Caco-2 (cell line): ENCODE data around the gene BCL2L14. TPM values are rescaled to one million over a fixed set of nuclear protein-coding genes. Genes with fewer than 3 reads are reported as not detected.

Experiments used
- BruUV-seq: library from RNA; stranded (reverse); fragments of 400-500 nt; replicated peaks from 2 replicates; lab custom pipeline; 2021; lab: Mats Ljungman, UMichigan
- CTCF ChIA-PET: fragments of 300-600 bp; sonication (Branson Sonifier 250); formaldehyde crosslinking; loops from one replicate; lab custom pipeline; 2022; ENCODE audit warnings: antibody characterized with exemption; lab: Charles Lee
- POLR2A ChIA-PET: fragments of 300-600 bp; sonication (Branson Sonifier 250); formaldehyde crosslinking; loops from one replicate; lab custom pipeline; 2022; ENCODE audit warnings: antibody characterized with exemption; lab: Charles Lee
- DNase-seq, 2 experiments: peaks; one replicate each; pipeline versions ENCODE4 v3.0.0 to v3.0.0-alpha.2; 2020 to 2022
- H3K27me3 ChIP-seq: replicated peaks from 2 replicates; pipeline ENCODE4 v1.6.0; 2011; ENCODE audit warnings: low read length; ENCODE audit not compliant: control insufficient read depth, insufficient read depth
- H3K36me3 ChIP-seq: 2 replicates; pipeline ENCODE4 v1.5.1; 2011; ENCODE audit warnings: low read length; ENCODE audit not compliant: control insufficient read depth, insufficient read depth
- H3K4me1 ChIP-seq: fragments of 250-450 bp; sonication (Bioruptor Pico); 2 replicates; pipeline ENCODE4 v1.5.1; 2020; ENCODE audit warnings: mild to moderate bottlenecking
- H3K4me3 ChIP-seq: 2 replicates; pipeline ENCODE4 v1.5.1; 2011; ENCODE audit warnings: low read depth, mild to moderate bottlenecking, control low read depth, low read length
- H3K9me3 ChIP-seq: fragments of 250-450 bp; sonication (Bioruptor Pico); 2 replicates; pipeline ENCODE4 v1.5.1; 2020; ENCODE audit warnings: mild to moderate bottlenecking, moderate library complexity
- H3K27ac Mint-ChIP-seq: one replicate; pipeline ENCODE4 v1.8.0; 2022; ENCODE audit warnings: mixed read lengths; ENCODE audit not compliant: unreplicated experiment
- H3K27me3 Mint-ChIP-seq: one replicate; pipeline ENCODE4 v1.8.0; 2022; ENCODE audit warnings: mixed read lengths; ENCODE audit not compliant: insufficient read depth, unreplicated experiment
- H3K36me3 Mint-ChIP-seq: one replicate; pipeline ENCODE4 v1.8.0; 2022; ENCODE audit warnings: mild to moderate bottlenecking, mixed read lengths; ENCODE audit not compliant: insufficient read depth, unreplicated experiment
- H3K4me1 Mint-ChIP-seq: one replicate; pipeline ENCODE4 v1.8.0; 2022; ENCODE audit warnings: low read depth, mixed read lengths; ENCODE audit not compliant: unreplicated experiment
- H3K4me3 Mint-ChIP-seq: one replicate; pipeline ENCODE4 v1.8.0; 2022; ENCODE audit warnings: mild to moderate bottlenecking, moderate library complexity, mixed read lengths; ENCODE audit not compliant: unreplicated experiment
- H3K9me3 Mint-ChIP-seq: one replicate; pipeline ENCODE4 v1.8.0; 2022; ENCODE audit warnings: mixed read lengths; ENCODE audit not compliant: unreplicated experiment
- CTCF ChIP-seq, 2 experiments: fragments of 200-600 bp in 1 of 2; IDR thresholded peaks; 1 replicate in 1 of 2; 2 replicates in 1 of 2; pipeline versions ENCODE4 v1.5.1 to v1.8.0; 2011 to 2022; ENCODE audit warnings: antibody characterized with exemption in 1 of 2, control low read depth in 1 of 2, inconsistent platforms in 1 of 2, low read depth in 1 of 2, low read length in 1 of 2, mild to moderate bottlenecking in 1 of 2, moderate library complexity in 1 of 2; ENCODE audit not compliant: insufficient read depth in 1 of 2, severe bottlenecking in 1 of 2, unreplicated experiment in 1 of 2
- intact Hi-C: fragments of 100-400 bp; cut with micrococcal nuclease; formaldehyde crosslinking; loops from one replicate; pipeline ENCODE4 v1.10.0; 2022; ENCODE audit not compliant: unreplicated experiment
- total RNA-seq: library from RNA; stranded (reverse); gene quantifications from 2 replicates; pipeline ENCODE4 v1.2.3, GENCODE V29; 2022

BCL2L14 gene
- total RNA-seq, 1 experiment from 2014 or later: 5.9 TPM

- Mint-ChIP-seq H3K27ac (peak overlapping the region; percentile 1), H3K4me3 (no peak overlapping the region), H3K9me3 (no peaks in the 10 kb centered on the region), H3K27me3 (no peaks in the 10 kb centered on the region), H3K4me1 (peaks cover 24% of the 10 kb centered on the region), H3K36me3 (no peaks in the 10 kb centered on the region)
- Histone ChIP-seq H3K27me3 (no peaks in the 10 kb centered on the region), H3K4me3 (no peak overlapping the region), H3K9me3 (no peaks in the 10 kb centered on the region), H3K4me1 (peaks cover 15% of the 10 kb centered on the region), H3K36me3 (0 out of 2 replicates have a peak, but pooled peaks cover 3% of the 10 kb centered on the region)
- CTCF ChIA-PET: interaction anchor here (0.6 kb wide), 1 partner anchor 533 kb away, joined by 3 read pairs; no protein-coding TSS in a partner anchor
- POLR2A ChIA-PET: interaction anchor here (1.0 kb wide), 1 partner anchor 54 kb away, joined by 3 read pairs; no protein-coding TSS in a partner anchor
- no TSS peak for BruUV-seq
- intact Hi-C loops: no loop called here
- no peak for TF ChIP-seq CTCF (IDR thresholded peaks at IDR 0.05; ENCODE audit: insufficient read depth in 1 of 2, low read depth in 1 of 2, low read length in 1 of 2, severe bottlenecking in 1 of 2, unreplicated experiment in 1 of 2)
- no peak for DNase-seq
Observed at GRCh38 chr12:12086973-12087692, 16.4 kb downstream of the BCL2L14 start.

GRCh38 chr12:12087693-12088034 lies 16.9 kb downstream of the BCL2L14 start:
- Mint-ChIP-seq H3K27me3 (no peaks in the 10 kb centered on the region), H3K4me3 (no peak overlapping the region), H3K36me3 (no peaks in the 10 kb centered on the region), H3K4me1 (peaks cover 22% of the 10 kb centered on the region), H3K9me3 (no peaks in the 10 kb centered on the region), H3K27ac (peak overlapping the region; percentile 1)
- H3K27me3 ChIP-seq: no peaks in the 10 kb centered on the region
- 0 out of 2 replicates have a peak, but pooled peaks cover 3% of the 10 kb centered on the region for H3K36me3 ChIP-seq
- TF ChIP-seq CTCF (IDR thresholded peaks at IDR 0.05; ENCODE audit: insufficient read depth in 1 of 2, low read depth in 1 of 2, low read length in 1 of 2, severe bottlenecking in 1 of 2, unreplicated experiment in 1 of 2): no peak
- no peak overlapping the region for H3K4me3 ChIP-seq
- CTCF ChIA-PET: interaction anchor here (0.6 kb wide), 1 partner anchor 533 kb away, joined by 3 read pairs; no protein-coding TSS in a partner anchor
- H3K4me1 ChIP-seq: peaks cover 11% of the 10 kb centered on the region; the same call in 1 of the 2 replicates
- intact Hi-C loops: no loop called here
- DNase-seq: no peak
- H3K9me3 ChIP-seq: no peaks in the 10 kb centered on the region
- BruUV-seq: no TSS peak
- POLR2A ChIA-PET: no interaction called here

- no peak overlapping the region for H3K4me3 Mint-ChIP-seq
- peak overlapping the region; percentile 1 for H3K27ac Mint-ChIP-seq
- H3K4me1 ChIP-seq: peaks cover 11% of the 10 kb centered on the region; the same call in 1 of the 2 replicates
- no peak overlapping the region for H3K4me3 ChIP-seq
- H3K4me1 Mint-ChIP-seq: peaks cover 23% of the 10 kb centered on the region
- ChIA-PET CTCF (no interaction called here), POLR2A (no interaction called here)
- H3K36me3 ChIP-seq: 0 out of 2 replicates have a peak, but pooled peaks cover 3% of the 10 kb centered on the region
- DNase-seq: peak in 1 of 2 experiments; percentile 33
- no peaks in the 10 kb centered on the region for H3K27me3 Mint-ChIP-seq
- H3K9me3 Mint-ChIP-seq: no peaks in the 10 kb centered on the region
- no TSS peak for BruUV-seq
- TF ChIP-seq CTCF (IDR thresholded peaks at IDR 0.05; ENCODE audit: insufficient read depth in 1 of 2, low read depth in 1 of 2, low read length in 1 of 2, severe bottlenecking in 1 of 2, unreplicated experiment in 1 of 2): no peak
- H3K9me3 ChIP-seq: no peaks in the 10 kb centered on the region
- no peaks in the 10 kb centered on the region for H3K36me3 Mint-ChIP-seq
- intact Hi-C loops: no loop called here
- no peaks in the 10 kb centered on the region for H3K27me3 ChIP-seq
Observed at GRCh38 chr12:12088147-12088546, 17.4 kb downstream of the BCL2L14 start.
